ENCODE measurements around the gene GLI1.

The GLI1 gene

DNA sequence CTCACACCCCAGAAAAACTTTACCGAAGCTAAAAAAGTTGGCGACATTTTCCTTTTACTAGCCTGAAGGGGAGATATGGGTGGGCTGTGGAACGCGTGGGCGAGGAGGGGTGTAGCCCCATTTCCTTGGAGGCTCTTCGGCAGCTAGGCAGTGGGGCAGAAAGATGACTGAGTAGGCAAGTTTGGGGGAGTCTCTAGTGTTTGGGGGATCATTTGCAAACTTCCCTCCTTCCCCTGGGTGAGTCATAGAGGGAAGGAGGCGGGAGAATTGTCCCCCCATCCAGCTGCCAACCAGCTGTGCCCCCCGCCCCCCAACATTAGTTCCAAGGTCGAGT is 2.3 kb downstream of the GLI1 start:
- no peak for DNase-seq (ENCODE audit: extremely low read depth, low read depth)
- TF ChIP-seq, protein P1, sequence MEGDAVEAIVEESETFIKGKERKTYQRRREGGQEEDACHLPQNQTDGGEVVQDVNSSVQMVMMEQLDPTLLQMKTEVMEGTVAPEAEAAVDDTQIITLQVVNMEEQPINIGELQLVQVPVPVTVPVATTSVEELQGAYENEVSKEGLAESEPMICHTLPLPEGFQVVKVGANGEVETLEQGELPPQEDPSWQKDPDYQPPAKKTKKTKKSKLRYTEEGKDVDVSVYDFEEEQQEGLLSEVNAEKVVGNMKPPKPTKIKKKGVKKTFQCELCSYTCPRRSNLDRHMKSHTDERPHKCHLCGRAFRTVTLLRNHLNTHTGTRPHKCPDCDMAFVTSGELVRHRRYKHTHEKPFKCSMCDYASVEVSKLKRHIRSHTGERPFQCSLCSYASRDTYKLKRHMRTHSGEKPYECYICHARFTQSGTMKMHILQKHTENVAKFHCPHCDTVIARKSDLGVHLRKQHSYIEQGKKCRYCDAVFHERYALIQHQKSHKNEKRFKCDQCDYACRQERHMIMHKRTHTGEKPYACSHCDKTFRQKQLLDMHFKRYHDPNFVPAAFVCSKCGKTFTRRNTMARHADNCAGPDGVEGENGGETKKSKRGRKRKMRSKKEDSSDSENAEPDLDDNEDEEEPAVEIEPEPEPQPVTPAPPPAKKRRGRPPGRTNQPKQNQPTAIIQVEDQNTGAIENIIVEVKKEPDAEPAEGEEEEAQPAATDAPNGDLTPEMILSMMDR (IDR thresholded peaks at IDR 0.05; ENCODE audit: low read depth, low read length, missing control alignments) = no peak
- peak overlapping the region; percentile 58 for H3K4me3 ChIP-seq (replicated peaks; ENCODE audit: low read depth, low read length)

DNA sequence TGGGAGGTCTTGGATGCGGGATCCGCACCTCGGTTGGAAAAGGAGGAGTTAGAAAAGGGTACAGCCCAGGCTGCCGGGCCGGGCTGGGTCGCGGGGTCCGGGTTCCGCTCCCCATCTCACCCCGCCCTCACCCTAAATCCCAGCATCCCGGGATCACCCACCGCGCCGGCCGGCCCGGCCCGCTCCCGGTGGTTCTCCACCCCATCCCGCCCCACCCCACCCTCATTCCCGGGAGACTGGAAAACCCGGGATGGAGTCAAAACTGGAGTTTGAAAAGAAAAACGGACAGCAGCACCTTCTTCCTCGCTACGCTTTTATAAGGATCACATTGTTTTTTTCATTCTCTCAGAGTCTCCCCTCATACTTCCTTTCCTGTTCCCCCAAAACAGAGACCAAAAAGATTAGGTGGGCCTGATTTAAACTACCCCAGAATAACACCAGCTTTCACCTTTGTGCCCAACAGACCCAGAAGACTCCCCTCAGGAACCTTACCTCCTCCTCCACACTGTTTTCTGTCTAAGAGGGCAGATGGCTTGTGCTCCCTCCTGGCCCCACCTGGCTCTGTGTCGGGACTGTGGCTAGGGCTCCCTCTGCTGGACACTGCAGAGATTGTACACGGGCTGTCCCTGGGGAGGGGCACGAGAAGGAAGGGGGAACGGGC is 2.8 kb downstream of the GLI1 start:
- DNase-seq (ENCODE audit: extremely low read depth, low read depth) = peak; percentile 85
- peak overlapping the region; percentile 58 for H3K4me3 ChIP-seq (replicated peaks; ENCODE audit: low read depth, low read length)
- TF ChIP-seq, protein P1 (IDR thresholded peaks at IDR 0.05; ENCODE audit: low read depth, low read length, missing control alignments) = peak; percentile 99

DNA sequence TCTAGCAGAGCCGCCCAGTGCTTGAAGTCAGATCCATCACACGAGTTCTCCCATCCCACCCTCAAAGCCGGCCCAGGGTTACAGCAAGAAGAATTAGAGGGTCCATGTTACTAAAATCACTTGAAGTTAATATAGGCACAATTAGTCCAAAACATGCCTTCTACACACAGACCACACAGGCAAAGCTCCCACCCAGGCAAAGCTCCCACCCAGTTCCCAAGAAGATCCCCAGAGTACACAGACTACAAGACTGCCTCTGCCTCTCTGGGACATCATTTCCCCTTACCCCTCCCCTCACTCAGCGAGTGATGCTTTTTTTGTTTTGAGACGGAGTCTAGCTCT is 3.3 kb downstream of the GLI1 start:
- no peak for DNase-seq (ENCODE audit: extremely low read depth, low read depth)
- H3K4me3 ChIP-seq (replicated peaks; ENCODE audit: low read depth, low read length) = no peak overlapping the region
- TF ChIP-seq, protein P1 (IDR thresholded peaks at IDR 0.05; ENCODE audit: low read depth, low read length, missing control alignments) = no peak

DNA sequence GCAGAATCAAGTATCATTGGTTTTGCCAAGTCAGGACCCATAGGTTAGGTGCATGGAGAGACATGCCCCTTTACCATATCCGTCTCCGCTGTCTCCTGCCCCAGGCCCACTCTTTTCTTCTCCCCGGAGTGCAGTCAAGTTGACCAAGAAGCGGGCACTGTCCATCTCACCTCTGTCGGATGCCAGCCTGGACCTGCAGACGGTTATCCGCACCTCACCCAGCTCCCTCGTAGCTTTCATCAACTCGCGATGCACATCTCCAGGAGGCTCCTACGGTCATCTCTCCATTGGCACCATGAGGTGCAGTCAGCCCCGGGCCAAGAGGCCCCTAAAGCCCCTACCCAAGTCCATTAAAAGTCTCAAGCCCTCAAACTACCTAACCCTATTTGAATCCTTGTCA is 5.0 kb downstream of the GLI1 start:
- DNase-seq (ENCODE audit: extremely low read depth, low read depth) = no peak
- TF ChIP-seq, protein P1 (IDR thresholded peaks at IDR 0.05; ENCODE audit: low read depth, low read length, missing control alignments) = no peak
- H3K4me3 ChIP-seq (replicated peaks; ENCODE audit: low read depth, low read length) = no peak overlapping the region

DNA sequence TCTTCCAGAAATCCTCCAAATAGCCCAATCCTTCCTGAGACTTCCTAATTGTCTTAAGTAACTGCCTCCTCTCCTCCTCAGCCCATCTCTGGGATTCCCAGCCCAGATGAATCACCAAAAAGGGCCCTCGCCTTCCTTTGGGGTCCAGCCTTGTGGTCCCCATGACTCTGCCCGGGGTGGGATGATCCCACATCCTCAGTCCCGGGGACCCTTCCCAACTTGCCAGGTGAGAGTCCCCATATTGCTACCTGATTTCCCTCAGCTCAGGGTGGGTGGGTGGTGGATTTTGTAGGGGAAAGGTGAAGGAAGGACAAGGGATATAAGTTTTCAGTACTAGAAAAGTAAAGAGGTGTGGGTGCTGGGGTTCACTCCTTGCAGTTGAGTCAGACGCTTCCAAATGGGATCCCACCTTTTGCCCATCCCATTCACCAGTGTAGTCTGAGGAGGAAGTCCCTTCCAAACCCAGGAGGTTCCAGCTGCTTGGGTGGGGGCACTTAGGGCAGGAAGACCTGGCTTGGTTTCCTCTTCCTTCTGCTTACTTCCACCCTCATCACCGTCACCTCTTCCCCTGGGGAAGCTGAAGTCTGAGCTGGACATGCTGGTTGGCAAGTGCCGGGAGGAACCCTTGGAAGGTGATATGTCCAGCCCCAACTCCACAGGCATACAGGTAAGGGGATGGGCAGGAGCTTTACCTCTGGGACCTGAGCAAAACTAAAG is 5.6 kb downstream of the GLI1 start:
- H3K4me3 ChIP-seq (replicated peaks; ENCODE audit: low read depth, low read length) = no peak overlapping the region
- TF ChIP-seq, protein P1 (IDR thresholded peaks at IDR 0.05; ENCODE audit: low read depth, low read length, missing control alignments) = no peak
- no peak for DNase-seq (ENCODE audit: extremely low read depth, low read depth)

DNA sequence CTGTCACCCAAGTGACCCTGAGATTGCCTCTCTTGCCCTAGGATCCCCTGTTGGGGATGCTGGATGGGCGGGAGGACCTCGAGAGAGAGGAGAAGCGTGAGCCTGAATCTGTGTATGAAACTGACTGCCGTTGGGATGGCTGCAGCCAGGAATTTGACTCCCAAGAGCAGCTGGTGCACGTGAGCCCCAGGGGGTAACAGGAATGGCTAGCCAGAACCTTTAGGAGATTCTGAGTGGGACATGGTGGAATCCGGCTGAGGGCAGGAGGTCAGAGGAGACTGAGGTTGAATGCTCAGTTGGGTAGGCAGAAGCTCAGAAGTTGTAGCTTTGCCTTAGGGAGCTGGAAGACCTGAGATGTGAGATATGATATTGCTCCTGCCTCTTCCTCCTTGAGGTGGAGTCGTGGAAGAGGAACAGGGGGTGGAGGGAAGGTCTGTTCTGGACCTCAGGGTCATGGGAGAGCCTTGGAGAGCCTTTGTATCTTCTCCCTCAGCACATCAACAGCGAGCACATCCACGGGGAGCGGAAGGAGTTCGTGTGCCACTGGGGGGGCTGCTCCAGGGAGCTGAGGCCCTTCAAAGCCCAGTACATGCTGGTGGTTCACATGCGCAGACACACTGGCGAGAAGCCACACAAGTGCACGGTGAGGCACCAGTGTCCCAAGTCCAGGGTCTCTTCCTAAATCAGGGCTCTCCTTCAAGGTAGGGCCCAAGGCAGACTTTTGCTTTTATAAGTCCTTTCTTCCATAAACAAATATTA is 6.3 kb downstream of the GLI1 start:
- no peak for DNase-seq (ENCODE audit: extremely low read depth, low read depth)
- no peak overlapping the region for H3K4me3 ChIP-seq (replicated peaks; ENCODE audit: low read depth, low read length)
- TF ChIP-seq, protein P1 (IDR thresholded peaks at IDR 0.05; ENCODE audit: low read depth, low read length, missing control alignments) = no peak
